ENCODE measurements around the gene TMCO6. TPM values are rescaled to one million over a fixed set of nuclear protein-coding genes. Genes with fewer than 3 reads are reported as not detected.
A peak's percentile ranks its signal among the peaks of the same experiment; 100 is the strongest.
"Not testable (repeated sequence)": the region's sequence is repeated elsewhere in the genome, so short reads cannot be mapped to it uniquely, and the experiment has no call there.

The TMCO6 gene
- 10 to 100 TPM in 5 of 6 experiments, 1 to 10 TPM in 1; 7.3 to 45.5 (median 23.6) TPM for total RNA-seq
- long read RNA-seq, partial matches to known transcripts = 1 of 2 reads
- long read RNA-seq, other reads (novel, unspliced or antisense) = 0 of 2 reads

DNA sequence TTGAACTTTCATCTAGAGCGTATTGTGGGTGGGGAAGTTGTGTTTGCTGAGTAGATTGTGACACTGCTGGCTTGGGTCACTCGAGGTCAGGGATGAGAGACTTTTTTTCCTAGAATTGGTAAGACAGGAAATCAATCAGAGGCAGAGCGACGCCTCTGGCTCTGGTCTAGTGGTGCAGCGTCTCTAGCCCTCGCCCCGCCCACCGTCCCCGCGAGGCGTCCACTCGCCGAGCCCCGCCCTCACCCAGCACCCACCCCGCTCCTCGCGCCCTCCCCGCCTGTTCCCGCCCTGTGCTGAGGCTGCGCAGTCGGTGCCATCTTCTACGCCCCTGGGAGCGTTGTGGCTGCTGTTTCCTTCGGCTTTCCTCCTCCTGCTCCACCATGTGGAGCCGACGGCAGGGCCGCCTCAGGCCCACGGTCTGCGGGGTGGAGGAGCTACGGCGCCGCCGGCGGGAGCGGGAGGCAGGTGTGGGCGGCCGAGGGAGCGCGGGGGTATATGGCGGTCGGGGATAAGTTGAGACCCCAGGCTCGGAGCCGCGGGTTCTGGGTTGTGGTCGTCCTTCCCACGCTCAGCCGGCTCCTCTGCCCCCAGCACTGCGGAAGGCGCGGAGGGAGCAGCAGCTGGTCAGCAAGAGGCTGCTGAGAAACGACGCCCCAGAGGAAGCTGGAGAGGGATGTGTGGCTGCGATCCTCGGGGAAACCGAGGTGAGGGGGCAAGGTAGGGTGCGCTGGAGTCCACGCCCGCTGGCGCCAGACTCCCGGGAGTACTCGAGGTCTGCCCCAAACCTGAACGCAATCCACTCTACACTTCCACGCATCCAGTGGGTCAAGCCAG is at the start of gene TMCO6:
Gene TMCO6, plus strand, starts transcription at position 304 of the 834 bp plus-strand sequence. Its CDS starts 77 bp downstream, at position 381.
- intact Hi-C loops (cut with DNase I) = loop anchor here (10.0 kb wide), 1 partner anchor 75 kb away; the partner anchor contains the start of genes APBB3 (in 2 of the 2) and SLC35A4 (in 2 of the 2)

DNA sequence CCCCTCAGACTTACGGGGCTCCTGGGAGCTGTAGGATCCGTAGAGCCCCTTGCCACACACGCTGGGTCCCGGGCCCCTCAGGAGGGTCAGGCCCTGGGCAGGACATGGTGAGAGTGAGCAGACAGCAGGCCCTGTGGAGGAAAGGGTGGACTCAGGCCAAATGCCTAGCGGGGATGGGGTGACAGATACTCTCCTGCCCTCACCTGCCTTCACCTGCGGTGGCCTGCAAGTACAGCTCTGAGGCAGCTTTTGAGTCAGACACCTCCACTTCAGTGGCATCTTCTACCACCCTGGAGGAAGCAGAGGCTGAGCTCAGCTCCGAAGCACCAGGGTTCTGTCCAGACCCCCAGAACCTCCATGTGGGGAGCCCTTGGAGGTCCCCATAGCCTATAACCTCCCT is 48.4 kb upstream of the TMCO6 start:
- Histone ChIP-seq H3K9me3 (no peaks in the 10 kb centered on the region), H3K4me3 (no peak overlapping the region), H3K4me1 (peaks cover 0 to 13% (median 7%) of the 10 kb centered on the region in 4 donors), H3K36me3 (no peaks in the 10 kb centered on the region), H3K27ac (no peak overlapping the region), H3K27me3 (no peaks in the 10 kb centered on the region)
- ATAC-seq (no peak), DNase-seq (peak in 1 of 3 donors; percentile 43)
- intact Hi-C loops (cut with DNase I) = no loop called here
- TF ChIP-seq POLR2A (IDR thresholded peaks at IDR 0.05) = no peak
- TF ChIP-seq, protein P1, sequence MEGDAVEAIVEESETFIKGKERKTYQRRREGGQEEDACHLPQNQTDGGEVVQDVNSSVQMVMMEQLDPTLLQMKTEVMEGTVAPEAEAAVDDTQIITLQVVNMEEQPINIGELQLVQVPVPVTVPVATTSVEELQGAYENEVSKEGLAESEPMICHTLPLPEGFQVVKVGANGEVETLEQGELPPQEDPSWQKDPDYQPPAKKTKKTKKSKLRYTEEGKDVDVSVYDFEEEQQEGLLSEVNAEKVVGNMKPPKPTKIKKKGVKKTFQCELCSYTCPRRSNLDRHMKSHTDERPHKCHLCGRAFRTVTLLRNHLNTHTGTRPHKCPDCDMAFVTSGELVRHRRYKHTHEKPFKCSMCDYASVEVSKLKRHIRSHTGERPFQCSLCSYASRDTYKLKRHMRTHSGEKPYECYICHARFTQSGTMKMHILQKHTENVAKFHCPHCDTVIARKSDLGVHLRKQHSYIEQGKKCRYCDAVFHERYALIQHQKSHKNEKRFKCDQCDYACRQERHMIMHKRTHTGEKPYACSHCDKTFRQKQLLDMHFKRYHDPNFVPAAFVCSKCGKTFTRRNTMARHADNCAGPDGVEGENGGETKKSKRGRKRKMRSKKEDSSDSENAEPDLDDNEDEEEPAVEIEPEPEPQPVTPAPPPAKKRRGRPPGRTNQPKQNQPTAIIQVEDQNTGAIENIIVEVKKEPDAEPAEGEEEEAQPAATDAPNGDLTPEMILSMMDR (IDR thresholded peaks at IDR 0.05) = no peak
- no CpG with 5 or more reads among the region's 7 CpGs for WGBS (ENCODE audit: insufficient coverage, low coverage, low lambda C conversion rate, missing lambda C conversion rate)

More for the DNA sequence above, at the start of gene TMCO6:
- H3K27me3 ChIP-seq = no peaks in the 10 kb centered on the region
- peaks cover 0 to 35% (median 14%) of the 10 kb centered on the region in 4 donors for H3K4me1 ChIP-seq
- peak within 1 kb of the TSS; percentile 77 to 91 (median 82) for H3K4me3 ChIP-seq
- H3K9me3 ChIP-seq = no peaks in the 10 kb centered on the region
- ATAC-seq = peak; percentile 90 to 98 (median 93)
- peak within 1 kb of the TSS; percentile 89 to 97 (median 94) for H3K27ac ChIP-seq
- 3% methylated on average over 15 of the region's 63 CpGs for WGBS (ENCODE audit: insufficient coverage, low coverage, low lambda C conversion rate, missing lambda C conversion rate)
- peak; percentile 99 to 100 (median 99) for DNase-seq
- H3K36me3 ChIP-seq = peaks cover 0 to 23% (median 5%) of the 10 kb centered on the region in 4 donors
- TF ChIP-seq POLR2A (IDR thresholded peaks at IDR 0.05) = peak; percentile 69
- TF ChIP-seq, protein P1 (IDR thresholded peaks at IDR 0.05) = peak; percentile 45 to 68 (median 62)

DNA sequence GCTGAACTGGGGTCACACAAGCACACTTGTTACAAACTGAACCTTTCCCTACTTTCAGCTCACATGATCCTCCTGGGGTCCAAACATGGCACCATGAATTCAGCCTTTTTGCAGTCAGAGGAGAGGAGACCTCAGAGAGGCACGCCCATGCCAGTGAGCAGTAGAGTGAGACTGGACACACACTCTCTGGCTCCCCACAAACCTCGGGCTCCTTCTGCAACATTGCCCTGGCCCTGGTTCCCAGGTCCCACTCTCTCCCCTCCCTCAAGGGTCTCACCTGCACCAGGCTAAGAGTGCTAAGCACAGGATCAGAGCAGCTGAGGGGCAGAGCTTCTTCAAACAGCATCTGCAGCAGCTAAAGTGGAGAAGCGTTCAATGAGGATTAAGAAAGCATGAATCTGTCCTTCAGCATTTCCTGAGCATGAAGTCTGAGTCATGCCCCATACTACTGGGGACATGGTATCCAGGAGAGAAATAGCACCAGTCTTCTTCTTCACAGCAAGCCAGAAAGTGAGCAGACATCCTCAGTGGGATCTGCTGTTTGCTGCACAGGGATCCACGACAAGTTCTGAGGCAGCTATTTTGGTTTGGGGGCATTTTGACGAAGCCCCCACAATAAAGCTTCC is 47.4 kb upstream of the TMCO6 start:
- Histone ChIP-seq H3K27ac (no peak overlapping the region), H3K4me3 (no peak overlapping the region)
- ATAC-seq = no peak

DNA sequence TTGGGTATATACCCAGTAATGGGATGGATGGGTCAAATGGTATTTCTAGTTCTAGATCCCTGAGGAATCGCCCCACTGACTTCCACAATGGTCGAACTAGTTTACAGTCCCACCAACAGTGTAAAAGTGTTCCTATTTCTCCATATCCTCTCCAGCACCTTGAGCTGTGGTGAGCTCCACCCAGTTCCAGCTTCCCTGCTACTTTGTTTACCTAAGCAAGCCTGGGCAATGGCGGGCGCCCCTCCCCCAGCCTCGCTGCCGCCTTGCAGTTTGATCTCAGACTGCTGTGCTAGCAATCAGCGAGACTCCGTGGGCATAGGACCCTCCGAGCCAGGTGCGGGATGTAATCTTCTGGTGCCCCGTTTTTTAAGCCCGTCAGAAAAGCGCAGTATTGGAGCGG is 46.2 kb upstream of the TMCO6 start:
- 60% methylated on average over 2 of the region's 14 CpGs for WGBS (ENCODE audit: insufficient coverage, low coverage, low lambda C conversion rate, missing lambda C conversion rate)
- H3K4me1 ChIP-seq = peaks cover 0 to 31% (median 9%) of the 10 kb centered on the region in 4 donors
- H3K36me3 ChIP-seq; H3K4me3 ChIP-seq; H3K9me3 ChIP-seq; H3K27me3 ChIP-seq; DNase-seq; H3K27ac ChIP-seq; ATAC-seq; intact Hi-C loops (cut with DNase I): not testable (repeated sequence)

More for the DNA sequence above, 47.4 kb upstream of the TMCO6 start:
- no peaks in the 10 kb centered on the region for H3K9me3 ChIP-seq
- H3K27me3 ChIP-seq = no peaks in the 10 kb centered on the region
- 43% methylated on average over 2 of the region's 5 CpGs for WGBS (ENCODE audit: insufficient coverage, low coverage, low lambda C conversion rate, missing lambda C conversion rate)
- peak in 1 of 3 donors; percentile 41 for DNase-seq
- intact Hi-C loops (cut with DNase I) = no loop called here
- TF ChIP-seq POLR2A (IDR thresholded peaks at IDR 0.05) = no peak
- TF ChIP-seq, protein P1 (IDR thresholded peaks at IDR 0.05) = no peak
- H3K4me1 ChIP-seq = peaks cover 0 to 21% (median 9%) of the 10 kb centered on the region in 4 donors
- H3K36me3 ChIP-seq = no peaks in the 10 kb centered on the region
